CD8-positive, alpha-beta memory T cell (primary cell): Measurements from ENCODE around the gene MTAP. TPM values are rescaled to one million over a fixed set of nuclear protein-coding genes. Genes with fewer than 3 reads are reported as not detected.

Source experiments
- CTCF ChIA-PET: fragments of 350-600 bp; sonication (Branson Sonifier 250); formaldehyde crosslinking; loops from one replicate; lab custom pipeline; 2021; ENCODE audit warnings: antibody characterized with exemption; lab: Charles Lee
- POLR2A ChIA-PET: fragments of 350-600 bp; sonication (Branson Sonifier 250); formaldehyde crosslinking; loops from one replicate; lab custom pipeline; 2021; ENCODE audit warnings: antibody characterized with exemption; lab: Charles Lee
- DNase-seq, 5 donors: peaks; one replicate each; pipeline versions ENCODE4 v3.0.0 to v3.0.0-alpha.2; 2020 to 2022; ENCODE audit warnings: mixed read lengths in 1 of 5
- H3K27ac ChIP-seq: one replicate; pipeline ENCODE4 v1.7.0; 2013; ENCODE audit warnings: low read depth, mild to moderate bottlenecking, low read length, moderate library complexity
- H3K27me3 ChIP-seq: 2 replicates; pipeline ENCODE4 v1.7.0; 2013; ENCODE audit warnings: low read length, mild to moderate bottlenecking; ENCODE audit not compliant: insufficient read depth, poor library complexity, severe bottlenecking
- H3K36me3 ChIP-seq: 2 replicates; pipeline ENCODE4 v1.7.0; 2013; ENCODE audit warnings: mild to moderate bottlenecking, low read length, moderate library complexity; ENCODE audit not compliant: insufficient read depth
- H3K4me1 ChIP-seq: 2 replicates; pipeline ENCODE4 v1.7.0; 2013; ENCODE audit warnings: mild to moderate bottlenecking, low read length, moderate library complexity; ENCODE audit not compliant: insufficient read depth
- H3K4me3 ChIP-seq: 2 replicates; pipeline ENCODE4 v1.7.0; 2013; ENCODE audit warnings: mild to moderate bottlenecking, low read length
- H3K9me3 ChIP-seq: 2 replicates; pipeline ENCODE4 v1.7.0; 2013; ENCODE audit warnings: mild to moderate bottlenecking, low read length
- H3K27ac Mint-ChIP-seq, 8 donors: one replicate each; pipeline ENCODE4 v1.8.0; 2020 to 2021; ENCODE audit warnings: mixed read lengths in 8 of 8, mild to moderate bottlenecking in 6 of 8, inconsistent platforms in 3 of 8, moderate library complexity in 3 of 8
- H3K27me3 Mint-ChIP-seq, 2 donors: one replicate each; pipeline ENCODE4 v1.8.0; 2020 to 2021; ENCODE audit warnings: mixed read lengths in 2 of 2, mild to moderate bottlenecking in 1 of 2, moderate library complexity in 1 of 2
- H3K36me3 Mint-ChIP-seq, 3 donors: one replicate each; pipeline ENCODE4 v1.8.0; 2020 to 2021; ENCODE audit warnings: mixed read lengths in 3 of 3, inconsistent platforms in 1 of 3, mild to moderate bottlenecking in 1 of 3
- H3K4me1 Mint-ChIP-seq, 3 donors: one replicate each; pipeline ENCODE4 v1.8.0; 2020 to 2021; ENCODE audit warnings: mixed read lengths in 3 of 3, inconsistent platforms in 1 of 3, mild to moderate bottlenecking in 1 of 3
- H3K4me3 Mint-ChIP-seq, 7 donors: one replicate each; pipeline ENCODE4 v1.8.0; 2020 to 2021; ENCODE audit warnings: mixed read lengths in 7 of 7, mild to moderate bottlenecking in 6 of 7, moderate library complexity in 4 of 7, inconsistent platforms in 2 of 7
- H3K9me3 Mint-ChIP-seq, 5 donors: one replicate each; pipeline ENCODE4 v1.8.0; 2020 to 2022; ENCODE audit warnings: mixed read lengths in 5 of 5, mild to moderate bottlenecking in 3 of 5, moderate library complexity in 2 of 5, inconsistent platforms in 1 of 5
- polyA plus RNA-seq: library from polyadenylated mRNA; unstranded; fragments of 300-500 nt; fragmentation: Illumina TruSeq; gene quantifications from one replicate; pipeline ENCODE4 v1.2.3, GENCODE V29; 2021
- total RNA-seq, 2 experiments: library from RNA; stranded (reverse); gene quantifications; one replicate each; pipeline ENCODE4 v1.2.3, GENCODE V29; 2021

Gene MTAP
- total and polyA plus RNA-seq, 3 experiments from 2014 or later = 19.3 to 81.6 (median 77.4) TPM

- ChIA-PET CTCF (interaction anchor here (1.3 to 1.6 kb wide), 2 partner anchors 17 to 305 kb away, joined by 3 to 9 read pairs; no protein-coding TSS in a partner anchor), POLR2A (no interaction called here)
- Mint-ChIP-seq H3K4me3 (no peak overlapping the region), H3K4me1 (peaks cover 0 to 13% (median 3%) of the 10 kb centered on the region in 3 donors), H3K36me3 (peaks cover 0 to 4% (median 0%) of the 10 kb centered on the region in 3 donors), H3K27ac (no peak overlapping the region), H3K27me3 (peaks cover 3 to 4% of the 10 kb centered on the region in 2 donors), H3K9me3 (no peaks in the 10 kb centered on the region)
- H3K4me1 ChIP-seq = peaks cover under 1% of the 10 kb centered on the region
- H3K9me3 ChIP-seq = no peaks in the 10 kb centered on the region
- no peak for DNase-seq
- no peaks in the 10 kb centered on the region for H3K36me3 ChIP-seq
- no peak overlapping the region for H3K4me3 ChIP-seq
- H3K27me3 ChIP-seq = no peaks in the 10 kb centered on the region
- H3K27ac ChIP-seq = no peak overlapping the region
Measured at GRCh38 chr9:21770871-21771560, 31.4 kb upstream of the MTAP start.

DNA sequence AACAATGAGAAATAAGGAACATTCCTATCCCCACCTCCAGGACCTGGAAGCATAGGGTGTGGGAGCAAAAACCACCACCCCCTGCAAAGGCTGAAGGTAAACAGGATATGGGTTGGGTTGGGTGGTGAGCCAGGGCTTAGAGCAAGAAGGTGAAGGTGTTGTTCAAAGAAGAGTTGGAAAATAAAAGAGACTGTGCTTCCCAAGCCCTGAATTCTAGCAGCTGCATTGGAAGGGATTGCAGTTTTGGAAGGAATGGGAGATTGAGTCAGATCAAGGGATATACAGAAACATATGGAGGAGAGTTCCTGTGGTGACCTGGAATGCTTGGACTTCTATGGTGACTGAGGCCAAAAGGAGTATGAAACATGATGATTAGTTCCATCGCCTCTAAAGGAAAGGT lies 24.7 kb upstream of the MTAP start:
- Mint-ChIP-seq H3K9me3 (no peaks in the 10 kb centered on the region), H3K4me1 (peaks cover 0 to 4% (median 0%) of the 10 kb centered on the region in 3 donors)
- POLR2A ChIA-PET = no interaction called here

GRCh38 chr9:21778304-21778703 lies 24.1 kb upstream of the MTAP start:
- Mint-ChIP-seq H3K27me3 (peaks cover 0 to 2% of the 10 kb centered on the region in 2 donors), H3K4me1 (peaks cover 0 to 4% (median 0%) of the 10 kb centered on the region in 3 donors), H3K4me3 (no peak overlapping the region), H3K9me3 (no peaks in the 10 kb centered on the region), H3K27ac (no peak overlapping the region), H3K36me3 (no peaks in the 10 kb centered on the region)
- Histone ChIP-seq H3K4me1 (peaks cover 30% of the 10 kb centered on the region), H3K4me3 (no peak overlapping the region), H3K27me3 (no peaks in the 10 kb centered on the region), H3K36me3 (no peaks in the 10 kb centered on the region), H3K9me3 (no peaks in the 10 kb centered on the region), H3K27ac (no peak overlapping the region)
- DNase-seq = no peak
- ChIA-PET CTCF (interaction anchor here (1.4 to 1.8 kb wide), 2 partner anchors 12 to 70 kb away, joined by 4 to 6 read pairs; no protein-coding TSS in a partner anchor), POLR2A (no interaction called here)

More for the DNA sequence above, 24.7 kb upstream of the MTAP start:
- DNase-seq = no peak
- H3K36me3 Mint-ChIP-seq = no peaks in the 10 kb centered on the region
- peak overlapping the region; percentile 24 for H3K4me3 ChIP-seq
- H3K27me3 ChIP-seq = no peaks in the 10 kb centered on the region
- H3K4me3 Mint-ChIP-seq = no peak overlapping the region
- H3K27ac ChIP-seq = no peak overlapping the region
- no peak overlapping the region for H3K27ac Mint-ChIP-seq
- H3K4me1 ChIP-seq = peaks cover 30% of the 10 kb centered on the region
- CTCF ChIA-PET = interaction anchor here (1.8 kb wide), 1 partner anchor 69 kb away, joined by 6 read pairs; no protein-coding TSS in a partner anchor
- peaks cover 0 to 2% of the 10 kb centered on the region in 2 donors for H3K27me3 Mint-ChIP-seq
- H3K36me3 ChIP-seq = no peaks in the 10 kb centered on the region
- no peaks in the 10 kb centered on the region for H3K9me3 ChIP-seq

DNA sequence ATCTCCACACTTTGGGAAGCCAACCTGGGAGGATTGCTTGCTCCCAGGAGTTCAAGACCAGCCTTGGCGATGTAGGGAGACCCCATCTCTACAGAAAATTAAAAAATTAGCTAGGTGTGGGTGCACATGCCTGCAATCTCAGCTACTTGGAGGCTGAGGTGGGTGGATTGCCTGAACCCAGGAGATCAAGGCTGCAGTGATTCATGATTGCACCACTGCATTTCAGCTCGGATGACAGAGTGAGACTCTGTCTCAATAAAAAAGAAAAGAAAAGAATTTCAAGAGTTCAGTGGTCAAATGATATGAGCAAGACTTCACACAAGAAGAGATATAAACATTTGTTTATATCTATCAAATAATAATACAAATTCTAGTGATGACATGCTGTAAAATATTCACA lies 23.0 kb upstream of the MTAP start:
- Mint-ChIP-seq H3K27ac (no peak overlapping the region), H3K4me3 (no peak overlapping the region), H3K36me3 (no peaks in the 10 kb centered on the region), H3K9me3 (no peaks in the 10 kb centered on the region), H3K4me1 (peaks cover 0 to 4% (median 0%) of the 10 kb centered on the region in 3 donors), H3K27me3 (peaks cover 0 to 2% of the 10 kb centered on the region in 2 donors)
- DNase-seq = no peak
- no peaks in the 10 kb centered on the region for H3K27me3 ChIP-seq
- no peaks in the 10 kb centered on the region for H3K9me3 ChIP-seq
- peaks cover 30% of the 10 kb centered on the region for H3K4me1 ChIP-seq
- CTCF ChIA-PET = interaction anchor here (1.0 to 1.8 kb wide), 3 partner anchors 11 to 314 kb away, joined by 4 to 6 read pairs (median 4); no protein-coding TSS in a partner anchor
- no peak overlapping the region for H3K27ac ChIP-seq
- H3K36me3 ChIP-seq = no peaks in the 10 kb centered on the region
- POLR2A ChIA-PET = interaction anchor here (1.1 kb wide), 1 partner anchor 444 kb away, joined by 5 read pairs; the partner anchor contains the start of gene KLHL9
- no peak overlapping the region for H3K4me3 ChIP-seq

- no peaks in the 10 kb centered on the region for H3K36me3 ChIP-seq
- ChIA-PET POLR2A (no interaction called here), CTCF (no interaction called here)
Measured at GRCh38 chr9:21781656-21782055, 20.8 kb upstream of the MTAP start.

GRCh38 chr9:21782205-21782604 lies 20.2 kb upstream of the MTAP start:
- no peaks in the 10 kb centered on the region for H3K9me3 ChIP-seq
- H3K4me3 ChIP-seq = no peak overlapping the region
- no peak overlapping the region for H3K27ac ChIP-seq
- POLR2A ChIA-PET = no interaction called here
- Mint-ChIP-seq H3K9me3 (no peaks in the 10 kb centered on the region), H3K4me3 (no peak overlapping the region), H3K4me1 (peaks cover 0 to 4% (median 0%) of the 10 kb centered on the region in 3 donors), H3K36me3 (no peaks in the 10 kb centered on the region), H3K27me3 (peaks cover 0 to 2% of the 10 kb centered on the region in 2 donors), H3K27ac (no peak overlapping the region)
- H3K27me3 ChIP-seq = no peaks in the 10 kb centered on the region
- CTCF ChIA-PET = interaction anchor here (1.5 kb wide), 1 partner anchor 546 kb away, joined by 4 read pairs; no protein-coding TSS in a partner anchor
- H3K4me1 ChIP-seq = peaks cover 18% of the 10 kb centered on the region
- no peaks in the 10 kb centered on the region for H3K36me3 ChIP-seq
- no peak for DNase-seq

More at GRCh38 chr9:21781656-21782055, 20.8 kb upstream of the MTAP start:
- Mint-ChIP-seq H3K27me3 (peaks cover 0 to 2% of the 10 kb centered on the region in 2 donors), H3K4me3 (no peak overlapping the region), H3K27ac (no peak overlapping the region), H3K36me3 (no peaks in the 10 kb centered on the region), H3K9me3 (no peaks in the 10 kb centered on the region), H3K4me1 (peaks cover 0 to 4% (median 0%) of the 10 kb centered on the region in 3 donors)
- no peak for DNase-seq
- peaks cover 23% of the 10 kb centered on the region for H3K4me1 ChIP-seq
- H3K27ac ChIP-seq = no peak overlapping the region
- H3K4me3 ChIP-seq = no peak overlapping the region
- no peaks in the 10 kb centered on the region for H3K9me3 ChIP-seq
- H3K27me3 ChIP-seq = no peaks in the 10 kb centered on the region

DNA sequence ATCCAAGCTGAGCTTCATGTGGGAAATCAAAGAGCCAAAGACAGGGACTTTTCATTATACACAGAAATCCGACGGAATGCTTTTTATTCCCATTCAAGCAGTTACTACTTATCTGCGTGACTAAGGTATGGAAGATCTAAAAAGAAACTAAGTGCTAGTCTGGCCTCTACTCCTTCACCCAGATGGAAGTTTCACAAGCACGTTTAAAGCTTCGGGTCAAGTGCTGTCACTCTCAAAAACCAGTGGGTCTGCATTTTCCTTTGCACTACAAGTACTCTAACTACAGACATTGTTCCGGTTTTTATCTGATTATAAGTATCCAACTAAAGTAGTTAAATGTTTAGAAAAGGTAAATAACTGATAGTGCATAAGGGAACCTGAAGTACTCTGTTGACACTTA lies 13.7 kb upstream of the MTAP start:
- Mint-ChIP-seq H3K4me1 (peaks cover 0 to 5% (median 0%) of the 10 kb centered on the region in 3 donors), H3K27ac (no peak overlapping the region), H3K27me3 (peaks cover 6 to 12% of the 10 kb centered on the region in 2 donors), H3K36me3 (no peaks in the 10 kb centered on the region), H3K9me3 (no peaks in the 10 kb centered on the region), H3K4me3 (no peak overlapping the region)
- CTCF ChIA-PET = interaction anchor here (0.6 to 3.3 kb wide), 17 partner anchors 9 to 606 kb away, joined by 3 to 36 read pairs (median 4); partner anchors contain the start of gene MTAP
- H3K27me3 ChIP-seq = peaks cover 9% of the 10 kb centered on the region
- no peaks in the 10 kb centered on the region for H3K36me3 ChIP-seq
- no peak overlapping the region for H3K4me3 ChIP-seq
- no peak overlapping the region for H3K27ac ChIP-seq
- DNase-seq = no peak
- no peaks in the 10 kb centered on the region for H3K9me3 ChIP-seq
- H3K4me1 ChIP-seq = no peaks in the 10 kb centered on the region
- POLR2A ChIA-PET = no interaction called here

- Mint-ChIP-seq H3K4me3 (peak overlapping the region in 6 of 7 donors; percentile 66 to 82 (median 77)), H3K27ac (peak overlapping the region in 1 of 8 donors; percentile 46), H3K9me3 (no peaks in the 10 kb centered on the region), H3K4me1 (peaks cover 0 to 5% (median 0%) of the 10 kb centered on the region in 3 donors), H3K27me3 (peaks cover 6 to 12% of the 10 kb centered on the region in 2 donors), H3K36me3 (no peaks in the 10 kb centered on the region)
- ChIA-PET CTCF (interaction anchor here (0.7 to 3.3 kb wide), 11 partner anchors 77 to 595 kb away, joined by 3 to 36 read pairs (median 8); no protein-coding TSS in a partner anchor), POLR2A (no interaction called here)
- Histone ChIP-seq H3K36me3 (no peaks in the 10 kb centered on the region), H3K27ac (no peak overlapping the region), H3K4me3 (peak overlapping the region; percentile 59), H3K4me1 (no peaks in the 10 kb centered on the region), H3K9me3 (no peaks in the 10 kb centered on the region), H3K27me3 (peaks cover 9% of the 10 kb centered on the region)
- peak in 4 of 5 donors; percentile 29 to 73 (median 66) for DNase-seq
Measured at GRCh38 chr9:21789541-21790037, 12.8 kb upstream of the MTAP start.
